GM12865 (cell line): ENCODE data around the gene EDNRA.

Experiments used
- DNase-seq: peaks from one replicate; pipeline ENCODE4 v3.0.0; 2010; ENCODE audit warnings: low read depth
- H3K4me3 ChIP-seq: 2 replicates; pipeline ENCODE4 v1.5.1; 2011; ENCODE audit warnings: mild to moderate bottlenecking, low read depth, low read length, control low read depth
- TF ChIP-seq, protein P1 (sequence below): IDR thresholded peaks from 2 replicates; pipeline ENCODE4 v1.5.1; 2011; ENCODE audit warnings: low read length, control low read depth, low read depth, inconsistent platforms; ENCODE audit not compliant: insufficient read depth; ENCODE audit errors: missing control alignments

Gene EDNRA

DNA sequence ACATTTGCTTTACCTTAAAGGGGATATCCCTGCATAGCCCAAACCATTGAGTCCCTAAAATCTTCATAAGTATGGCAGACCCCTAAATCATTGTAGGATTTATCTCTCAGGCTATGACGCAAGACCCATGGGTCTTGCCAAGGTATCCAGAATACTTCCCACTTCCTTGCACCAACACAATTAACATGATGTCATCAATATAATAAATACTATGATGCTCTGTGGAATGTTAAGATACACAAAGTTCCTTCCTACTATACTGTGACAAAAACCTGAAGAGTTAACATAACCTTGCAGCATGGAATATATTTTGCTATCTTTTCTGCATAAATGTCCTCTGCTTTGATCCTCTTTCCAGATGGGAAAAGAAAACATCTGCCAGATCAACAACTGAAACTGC is 86.4 kb downstream of the EDNRA start:
- no peak overlapping the region for H3K4me3 ChIP-seq
- DNase-seq, result no peak
- TF ChIP-seq, protein P1, sequence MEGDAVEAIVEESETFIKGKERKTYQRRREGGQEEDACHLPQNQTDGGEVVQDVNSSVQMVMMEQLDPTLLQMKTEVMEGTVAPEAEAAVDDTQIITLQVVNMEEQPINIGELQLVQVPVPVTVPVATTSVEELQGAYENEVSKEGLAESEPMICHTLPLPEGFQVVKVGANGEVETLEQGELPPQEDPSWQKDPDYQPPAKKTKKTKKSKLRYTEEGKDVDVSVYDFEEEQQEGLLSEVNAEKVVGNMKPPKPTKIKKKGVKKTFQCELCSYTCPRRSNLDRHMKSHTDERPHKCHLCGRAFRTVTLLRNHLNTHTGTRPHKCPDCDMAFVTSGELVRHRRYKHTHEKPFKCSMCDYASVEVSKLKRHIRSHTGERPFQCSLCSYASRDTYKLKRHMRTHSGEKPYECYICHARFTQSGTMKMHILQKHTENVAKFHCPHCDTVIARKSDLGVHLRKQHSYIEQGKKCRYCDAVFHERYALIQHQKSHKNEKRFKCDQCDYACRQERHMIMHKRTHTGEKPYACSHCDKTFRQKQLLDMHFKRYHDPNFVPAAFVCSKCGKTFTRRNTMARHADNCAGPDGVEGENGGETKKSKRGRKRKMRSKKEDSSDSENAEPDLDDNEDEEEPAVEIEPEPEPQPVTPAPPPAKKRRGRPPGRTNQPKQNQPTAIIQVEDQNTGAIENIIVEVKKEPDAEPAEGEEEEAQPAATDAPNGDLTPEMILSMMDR, result no peak

DNA sequence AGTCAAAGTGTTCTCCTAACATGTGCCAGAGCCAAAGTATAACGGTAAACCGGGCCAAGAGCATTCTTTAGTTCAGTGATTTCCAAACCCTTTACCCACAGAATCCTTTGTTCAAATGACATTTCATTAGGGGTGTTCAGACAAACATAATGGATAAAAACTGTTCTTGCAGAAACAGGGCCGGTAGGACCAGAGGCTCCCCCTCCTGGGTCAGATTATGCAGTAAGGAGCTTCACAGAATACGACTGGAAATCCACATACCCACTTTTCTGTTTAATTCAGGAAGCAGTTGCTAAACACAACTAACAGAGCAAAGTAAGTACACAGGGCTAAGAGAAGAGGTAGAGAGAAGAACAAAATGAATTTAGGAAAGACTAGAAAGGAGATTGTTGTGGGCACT is 89.7 kb downstream of the EDNRA start:
- TF ChIP-seq, protein P1, result no peak
- DNase-seq, result no peak
- H3K4me3 ChIP-seq, result no peak overlapping the region

DNA sequence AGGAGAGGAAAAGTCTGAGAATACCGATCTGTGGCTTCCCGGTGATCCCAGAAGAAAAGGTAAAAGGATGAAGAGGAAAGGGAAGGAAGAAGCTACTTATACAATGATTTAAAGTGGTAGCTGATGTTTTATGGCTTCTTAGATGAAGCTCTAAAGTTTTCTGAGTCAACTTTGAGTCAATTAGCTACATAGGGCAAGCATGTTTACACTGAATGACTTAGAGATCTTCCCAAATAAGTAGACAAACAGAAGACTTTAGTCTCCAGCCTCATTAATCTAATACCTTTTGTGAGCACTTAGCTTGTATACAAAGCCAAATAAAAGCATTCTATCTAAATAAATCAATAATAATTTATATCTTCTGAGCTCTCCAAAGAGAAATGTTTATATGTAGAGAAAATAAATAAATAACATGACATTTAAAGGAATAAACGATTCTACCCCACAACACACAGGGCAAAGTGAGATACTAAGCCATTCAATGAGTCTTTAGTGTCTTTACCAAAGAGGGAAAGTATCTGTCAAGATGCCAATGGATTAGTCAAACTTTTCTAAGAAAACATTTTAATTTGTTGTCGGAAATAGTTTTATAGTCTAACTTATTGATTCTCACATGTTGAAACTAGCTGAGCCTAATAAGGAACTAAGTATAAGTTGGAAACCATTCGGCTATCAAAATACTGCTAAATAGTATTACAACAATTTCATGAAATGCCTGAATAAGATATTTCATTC is 90.3 kb downstream of the EDNRA start:
- H3K4me3 ChIP-seq, result no peak overlapping the region
- DNase-seq, result no peak
- TF ChIP-seq, protein P1, result no peak

DNA sequence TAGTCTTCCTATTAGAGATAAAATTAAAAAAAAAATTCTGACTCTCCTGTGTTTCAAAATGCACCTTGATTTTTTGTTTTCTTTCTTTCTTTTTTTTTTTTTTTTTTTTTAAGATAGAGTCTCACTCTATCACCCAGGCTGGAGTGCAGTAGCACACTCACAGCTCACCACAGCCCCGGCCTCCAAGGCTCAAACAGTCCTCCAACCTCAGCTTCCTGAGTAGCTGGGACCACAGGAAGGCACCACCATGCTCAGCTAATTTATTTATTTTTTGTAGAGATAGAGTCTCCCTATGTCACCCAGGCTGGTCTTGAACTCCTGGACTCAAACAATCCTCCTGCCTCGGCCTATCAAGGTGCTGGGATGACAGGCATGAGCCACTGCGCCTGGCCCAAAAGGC is 95.2 kb downstream of the EDNRA start:
- TF ChIP-seq, protein P1, result no peak
- no peak overlapping the region for H3K4me3 ChIP-seq
- peak; percentile 9 for DNase-seq

DNA sequence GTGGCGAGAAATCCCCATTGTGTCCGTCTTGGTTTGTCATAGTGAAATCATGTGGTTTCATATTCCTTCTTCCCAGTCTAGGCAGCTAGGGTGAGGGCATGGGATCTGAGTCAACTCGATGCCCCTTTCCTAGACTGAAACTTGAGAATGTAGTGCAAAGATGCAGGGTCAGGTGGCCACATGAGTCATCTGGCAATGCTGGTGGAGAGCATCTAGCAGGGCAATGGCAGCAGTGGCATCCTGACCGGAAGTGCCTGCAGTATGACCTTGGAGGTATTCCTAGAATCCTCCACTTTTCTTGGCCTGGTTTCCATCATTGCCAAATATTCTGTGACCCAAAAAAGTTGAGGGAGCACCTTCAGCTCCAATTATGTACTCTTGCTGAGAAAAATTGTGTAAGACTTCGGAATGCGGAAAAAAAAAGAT is 97.2 kb downstream of the EDNRA start:
- DNase-seq, result peak; percentile 53
- no peak overlapping the region for H3K4me3 ChIP-seq
- TF ChIP-seq, protein P1, result no peak

DNA sequence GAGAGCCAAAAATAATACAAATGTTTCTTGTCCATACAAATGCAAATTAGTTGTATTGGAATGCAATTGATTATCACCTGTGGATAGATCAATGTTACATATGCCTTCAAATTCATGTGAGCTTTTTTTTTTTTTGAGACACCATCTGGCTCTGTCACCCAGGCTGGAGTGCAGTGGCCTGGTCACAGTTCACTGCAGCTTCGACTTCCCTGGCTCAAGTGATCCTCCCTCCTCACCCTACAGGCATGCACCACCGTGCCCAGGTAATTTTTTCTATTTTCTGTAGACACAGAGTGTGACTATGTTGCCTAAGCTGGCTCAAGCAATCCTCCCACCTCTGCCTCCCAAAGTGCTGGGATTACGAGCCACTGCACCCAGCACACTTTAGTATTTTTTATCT is 97.7 kb downstream of the EDNRA start:
- TF ChIP-seq, protein P1, result no peak
- H3K4me3 ChIP-seq, result no peak overlapping the region
- DNase-seq, result no peak

DNA sequence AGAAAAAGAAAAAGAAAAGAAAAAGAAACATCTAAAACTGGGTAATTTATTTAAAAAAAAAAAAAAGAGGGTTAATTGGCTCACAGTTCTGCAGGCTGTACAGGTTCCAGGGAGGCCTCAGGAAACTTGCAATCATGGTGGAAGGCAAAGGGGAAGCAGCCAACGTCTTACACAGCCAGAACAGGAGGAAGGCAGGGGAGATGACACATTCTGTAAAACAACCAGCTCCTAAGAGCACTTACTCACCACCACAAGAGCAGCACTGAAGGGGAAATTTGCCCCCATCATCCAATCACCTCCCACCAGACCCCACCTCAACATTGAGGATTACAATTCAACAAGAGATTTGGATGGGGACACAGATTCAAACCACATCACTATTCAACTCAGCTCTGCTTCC is 99.5 kb downstream of the EDNRA start:
- TF ChIP-seq, protein P1, result no peak
- no peak overlapping the region for H3K4me3 ChIP-seq
- no peak for DNase-seq
